Mesothelial cell of epicardium (in vitro differentiated cells): ENCODE measurements around the gene SSH2. TPM values are rescaled to one million over a fixed set of nuclear protein-coding genes. Genes with fewer than 3 reads are reported as not detected.

Experiments
- DNase-seq, 2 experiments: peaks; one replicate each; pipeline ENCODE4 v3.0.0; 2021; ENCODE audit warnings: low spot score in 2 of 2; ENCODE audit not compliant: unreplicated experiment in 2 of 2
- H3K27ac Mint-ChIP-seq: 2 replicates; pipeline ENCODE4 v1.8.0; 2021; ENCODE audit warnings: mixed read lengths
- H3K27me3 Mint-ChIP-seq: 2 replicates; pipeline ENCODE4 v1.8.0; 2021; ENCODE audit warnings: low read depth, mixed read lengths
- H3K36me3 Mint-ChIP-seq: 2 replicates; pipeline ENCODE4 v1.8.0; 2021; ENCODE audit warnings: mixed read lengths
- H3K4me1 Mint-ChIP-seq: 2 replicates; pipeline ENCODE4 v1.8.0; 2021; ENCODE audit warnings: mixed read lengths
- H3K4me3 Mint-ChIP-seq: 2 replicates; pipeline ENCODE4 v1.8.0; 2021; ENCODE audit warnings: mild to moderate bottlenecking, moderate library complexity, mixed read lengths
- H3K9me3 Mint-ChIP-seq: 2 replicates; pipeline ENCODE4 v1.8.0; 2021; ENCODE audit warnings: mixed read lengths
- CTCF ChIP-seq: fragments of 200-600 bp; sonication (generic); IDR thresholded peaks from one replicate; pipeline ENCODE4 v1.5.0; 2021; ENCODE audit warnings: antibody characterized with exemption; ENCODE audit not compliant: unreplicated experiment
- total RNA-seq: library from RNA; stranded (reverse); gene quantifications from 3 replicates; pipeline ENCODE4 v1.2.1, GENCODE V29; 2021

SSH2 gene
- total RNA-seq, 1 donor from 2014 or later: 23.7 TPM

GRCh38 chr17:29954405-29954804, 24.4 kb upstream of the SSH2 start:
- Mint-ChIP-seq H3K36me3 (peaks cover 5% of the 10 kb centered on the region), H3K27ac (no peak overlapping the region), H3K4me1 (no peaks in the 10 kb centered on the region), H3K9me3 (peaks cover 32% of the 10 kb centered on the region), H3K27me3 (no peaks in the 10 kb centered on the region), H3K4me3 (no peak overlapping the region)
- no peak for DNase-seq
- TF ChIP-seq CTCF: no peak

GRCh38 chr17:29949696-29950095, 19.7 kb upstream of the SSH2 start:
- Mint-ChIP-seq H3K27me3 (no peaks in the 10 kb centered on the region), H3K36me3 (peaks cover 5% of the 10 kb centered on the region), H3K27ac (no peak overlapping the region), H3K4me1 (peaks cover 3% of the 10 kb centered on the region), H3K9me3 (peaks cover 22% of the 10 kb centered on the region), H3K4me3 (no peak overlapping the region)
- no peak for TF ChIP-seq CTCF
- DNase-seq: no peak

GRCh38 chr17:29948448-29949215, 18.6 kb upstream of the SSH2 start:
- Mint-ChIP-seq H3K9me3 (peaks cover 16% of the 10 kb centered on the region), H3K36me3 (peaks cover 3% of the 10 kb centered on the region), H3K27me3 (no peaks in the 10 kb centered on the region), H3K27ac (no peak overlapping the region), H3K4me1 (peaks cover 3% of the 10 kb centered on the region), H3K4me3 (no peak overlapping the region)
- no peak for DNase-seq
- TF ChIP-seq CTCF: no peak

GRCh38 chr17:29945281-29945680, 15.3 kb upstream of the SSH2 start:
- Mint-ChIP-seq H3K4me3 (no peak overlapping the region), H3K27me3 (no peaks in the 10 kb centered on the region), H3K36me3 (no peaks in the 10 kb centered on the region), H3K9me3 (peaks cover 4% of the 10 kb centered on the region), H3K27ac (no peak overlapping the region), H3K4me1 (peaks cover 3% of the 10 kb centered on the region)
- no peak for DNase-seq
- TF ChIP-seq CTCF: no peak

- Mint-ChIP-seq H3K4me1 (no peaks in the 10 kb centered on the region), H3K9me3 (no peaks in the 10 kb centered on the region), H3K27ac (no peak within 1 kb of the TSS), H3K4me3 (no peak within 1 kb of the TSS), H3K36me3 (no peaks in the 10 kb centered on the region), H3K27me3 (no peaks in the 10 kb centered on the region)
- no peak for TF ChIP-seq CTCF
- DNase-seq: no peak
These were observed 11.3 kb upstream of the SSH2 start, which contains the start of gene EFCAB5 for GRCh38 chr17:29941334-29941733. TSS of gene EFCAB5 (plus strand) at chr17:29941634. CDS start at chr17:29941797, 163 bp downstream.
